HepG2 (cell line): ENCODE results near the gene NCLN. TPM values are rescaled to one million over a fixed set of nuclear protein-coding genes. Genes with fewer than 3 reads are reported as not detected.

Source experiments
- ATAC-seq: fragments of 200-7000 bp; cut with Tn5 transposase; 3 replicates; pipeline ENCODE4 v1.9.1; 2020; ENCODE audit warnings: mild to moderate bottlenecking, moderate library complexity
- BruUV-seq: library from RNA; stranded (reverse); fragments of 400-500 nt; replicated peaks from 2 replicates; lab custom pipeline; 2021; lab: Mats Ljungman, UMichigan
- CTCF ChIA-PET: fragments of 300-600 bp; formaldehyde crosslinking; extraction: SDS; loops from one replicate; lab custom pipeline; 2021; ENCODE audit warnings: low total read pairs, inconsistent platforms, low intra/inter-chr PET ratio; lab: Yijun Ruan, JAX
- POLR2A ChIA-PET: fragments of 350-600 bp; sonication (Branson Sonifier 250); formaldehyde crosslinking; loops from one replicate; lab custom pipeline; 2020; ENCODE audit warnings: antibody characterized with exemption, inconsistent platforms; lab: Yijun Ruan, JAX
- DNase-seq: peaks from one replicate; pipeline ENCODE4 v3.0.0-alpha.2; 2015; ENCODE audit warnings: low spot score
- FAIRE-seq: peaks from 3 replicates; lab custom pipeline; 2011; peaks lifted over from hg19 to GRCh38; lab: Jason Lieb, UNC
- H2AFZ ChIP-seq: one replicate; pipeline ENCODE4 v1.6.1; 2011; ENCODE audit warnings: low read length, inconsistent platforms
- H3K27ac ChIP-seq: fragments of 300-600 bp; 3 replicates; pipeline ENCODE4 v1.8.0; 2011; ENCODE audit warnings: mixed run types, mild to moderate bottlenecking, mixed read lengths, low read length, inconsistent platforms; ENCODE audit not compliant: insufficient read depth; ENCODE audit errors: extremely low read length
- H3K27me3 ChIP-seq, 2 experiments: fragments of 200-600 bp in 1 of 2; 2 replicates in 1 of 2; 3 replicates in 1 of 2; pipeline versions ENCODE4 v1.6.0 to v1.8.0; 2011; ENCODE audit warnings: low read length in 2 of 2, mild to moderate bottlenecking in 2 of 2, moderate library complexity in 2 of 2, inconsistent platforms in 1 of 2; ENCODE audit not compliant: insufficient read depth in 2 of 2, control insufficient read depth in 1 of 2
- H3K36me3 ChIP-seq, 2 experiments: fragments of 200-600 bp in 1 of 2; replicated peaks in 1 of 2; 2 replicates in 1 of 2; 3 replicates in 1 of 2; pipeline versions ENCODE4 v1.5.1 to v1.8.0; 2011; ENCODE audit warnings: low read length in 2 of 2, inconsistent platforms in 1 of 2; ENCODE audit not compliant: insufficient read depth in 2 of 2, control insufficient read depth in 1 of 2
- H3K4me1 ChIP-seq: 2 replicates; pipeline ENCODE4 v1.5.1; 2012; ENCODE audit warnings: low read length, inconsistent platforms; ENCODE audit not compliant: insufficient read depth
- H3K4me2 ChIP-seq: 2 replicates; pipeline ENCODE4 v1.6.0; 2011; ENCODE audit warnings: low read depth, low read length, inconsistent platforms
- H3K4me3 ChIP-seq, 3 experiments: fragments of 200-600 bp in 1 of 3; sonication (generic), shearing (Covaris generic) in 1 of 3; replicated peaks in 1 of 3; 2 replicates each; pipeline ENCODE4 v1.5.1; 2011 to 2016; ENCODE audit warnings: low read length in 3 of 3, inconsistent platforms in 2 of 3, low read depth in 2 of 3, mild to moderate bottlenecking in 2 of 3, control low read depth in 1 of 3, mixed read lengths in 1 of 3; ENCODE audit not compliant: insufficient read depth in 1 of 3
- H3K79me2 ChIP-seq: one replicate; pipeline ENCODE4 v1.6.1; 2011; ENCODE audit warnings: low read length, inconsistent platforms; ENCODE audit not compliant: insufficient read depth
- H3K9ac ChIP-seq: 2 replicates; pipeline ENCODE4 v1.6.0; 2011; ENCODE audit warnings: mild to moderate bottlenecking, low read depth, low read length, inconsistent platforms; ENCODE audit not compliant: insufficient read depth
- H3K9me3 ChIP-seq: 2 replicates; pipeline ENCODE4 v1.5.1; 2012; ENCODE audit warnings: mild to moderate bottlenecking, low read length
- H4K20me1 ChIP-seq: 2 replicates; pipeline ENCODE4 v1.6.0; 2011; ENCODE audit warnings: inconsistent platforms, mild to moderate bottlenecking, low read length, moderate library complexity; ENCODE audit not compliant: insufficient read depth
- ATF3 ChIP-seq: sonication (generic); formaldehyde crosslinking; IDR thresholded peaks from 2 replicates; pipeline ENCODE4 v1.4.0; 2020; ENCODE audit warnings: missing genetic modification reagents
- KDM2A ChIP-seq: sonication (generic); formaldehyde crosslinking; IDR thresholded peaks from 2 replicates; pipeline ENCODE4 v1.4.0; 2020; ENCODE audit warnings: low read depth, missing genetic modification reagents, borderline replicate concordance
- MTA1 ChIP-seq: sonication (generic); formaldehyde crosslinking; IDR thresholded peaks from 2 replicates; pipeline ENCODE4 v1.4.0; 2020; ENCODE audit warnings: missing genetic modification reagents, mild to moderate bottlenecking, borderline replicate concordance
- MTF2 ChIP-seq: sonication (generic); formaldehyde crosslinking; IDR thresholded peaks from 2 replicates; pipeline ENCODE4 v1.5.0; 2020; ENCODE audit warnings: missing genetic modification reagents, borderline replicate concordance
- PAX8 ChIP-seq: sonication (generic); formaldehyde crosslinking; IDR thresholded peaks from 2 replicates; pipeline ENCODE4 v1.8.0; 2022; ENCODE audit warnings: mild to moderate bottlenecking, missing genetic modification reagents, borderline replicate concordance
- PRMT3 ChIP-seq: sonication (generic); formaldehyde crosslinking; IDR thresholded peaks from 2 replicates; pipeline ENCODE4 v1.8.1; 2022; ENCODE audit warnings: low read depth, mild to moderate bottlenecking, moderate library complexity, missing genetic modification reagents, borderline replicate concordance
- RXRA ChIP-seq: sonication (generic); formaldehyde crosslinking; IDR thresholded peaks from 2 replicates; pipeline ENCODE4 v1.5.1; 2020; ENCODE audit warnings: missing genetic modification reagents
- SCMH1 ChIP-seq: sonication (generic); formaldehyde crosslinking; IDR thresholded peaks from 2 replicates; pipeline ENCODE4 v1.9.0; 2021; ENCODE audit warnings: missing genetic modification reagents, mild to moderate bottlenecking, borderline replicate concordance
- SETDB1 ChIP-seq: sonication (generic); formaldehyde crosslinking; IDR thresholded peaks from 2 replicates; pipeline ENCODE4 v1.5.1; 2020; ENCODE audit warnings: missing genetic modification reagents, mild to moderate bottlenecking, borderline replicate concordance
- USF2 ChIP-seq, 2 experiments: sonication (generic) in 1 of 2; formaldehyde crosslinking in 1 of 2; IDR thresholded peaks; 2 replicates each; pipeline versions ENCODE4 v1.5.1 to v1.6.1; 2011 to 2020; ENCODE audit warnings: borderline replicate concordance in 1 of 2, low read depth in 1 of 2, low read length in 1 of 2, mild to moderate bottlenecking in 1 of 2, missing genetic modification reagents in 1 of 2, moderate library complexity in 1 of 2
- ZC3H13 ChIP-seq: sonication (generic); formaldehyde crosslinking; IDR thresholded peaks from 2 replicates; pipeline ENCODE4 v1.8.1; 2023; ENCODE audit warnings: mild to moderate bottlenecking, missing genetic modification reagents, moderate library complexity
- ZNF280B ChIP-seq: sonication (generic); formaldehyde crosslinking; IDR thresholded peaks from 2 replicates; pipeline ENCODE4 v1.5.0; 2020; ENCODE audit warnings: missing genetic modification reagents, mild to moderate bottlenecking, borderline replicate concordance
- WGBS: methylation state at CpG from one replicate; pipeline ENCODE4 v1.1.6; 2017; ENCODE audit warnings: low lambda C conversion rate; 5-methylcytosine and 5-hydroxymethylcytosine counted together
- in situ Hi-C: cut with HindIII; loops from 2 replicates; pipeline ENCODE4 v1.10.0; 2017; ENCODE audit warnings: low pct_unique_long_range_greater_than_20kb; ENCODE audit not compliant: extremely low pct_ligation_motif_present
- intact Hi-C: fragments of 100-400 bp; cut with micrococcal nuclease; formaldehyde crosslinking; loops from one replicate; pipeline ENCODE4 v1.10.0; 2022; ENCODE audit not compliant: unreplicated experiment
- polyA plus RNA-seq, 8 experiments: library from polyadenylated mRNA; depleted of rRNA in 3 of 8; stranded (reverse) in 7 of 8; unstranded in 1 of 8; fragments of >200 nt; fragmentation: Illumina TruSeq in 4 of 8; extraction: Trizol in 4 of 8; gene quantifications; 2 replicates each; pipeline versions ENCODE4 v1.2.1 to v1.2.3, GENCODE V29; 2011 to 2016; ENCODE audit warnings: low read depth in 4 of 8, missing spikeins in 1 of 8, mixed read lengths in 1 of 8; ENCODE audit not compliant: insufficient read depth in 1 of 8
- total RNA-seq, 5 experiments: library from RNA; depleted of rRNA; stranded (reverse); fragments of >200 nt; fragmentation: Illumina TruSeq; extraction: Trizol; gene quantifications; 2 replicates each; pipeline ENCODE4 v1.2.3, GENCODE V29; 2016; ENCODE audit warnings: low read depth in 1 of 5
- TF ChIP-seq, protein P1 (sequence below): sonication (generic); formaldehyde crosslinking; IDR thresholded peaks from 2 replicates; pipeline ENCODE4 v1.4.0; 2020; ENCODE audit warnings: mild to moderate bottlenecking, missing genetic modification reagents, borderline replicate concordance
- TF ChIP-seq, protein P2 (sequence below): sonication (generic); formaldehyde crosslinking; IDR thresholded peaks from 2 replicates; pipeline ENCODE4 v1.4.0; 2020; ENCODE audit warnings: missing genetic modification reagents

Gene NCLN
- total and polyA plus RNA-seq, 2 of the 13 experiments (the other 11 are each of a cell fraction or from before 2014, with no cell fraction given): 42.6 to 56.0 TPM

GRCh38 chr19:3225169-3225485, 39.4 kb downstream of the NCLN start:
- FAIRE-seq: no peak
- TF ChIP-seq ATF3 (CRISPR knock-in tag) (no peak), KDM2A (CRISPR knock-in tag) (no peak), MTF2 (no peak), MTA1 (no peak), ZC3H13 (CRISPR knock-in tag) (no peak), PRMT3 (CRISPR knock-in tag) (no peak), SCMH1 (no peak), RXRA (no peak), SETDB1 (no peak), PAX8 (no peak), USF2 (IDR thresholded peaks at IDR 0.05; ENCODE audit: low read depth, low read length) (no peak), USF2 (CRISPR knock-in tag; IDR thresholded peaks at IDR 0.05; ENCODE audit: borderline replicate concordance) (no peak), ZNF280B (CRISPR knock-in tag) (no peak)
- TF ChIP-seq, protein P1, sequence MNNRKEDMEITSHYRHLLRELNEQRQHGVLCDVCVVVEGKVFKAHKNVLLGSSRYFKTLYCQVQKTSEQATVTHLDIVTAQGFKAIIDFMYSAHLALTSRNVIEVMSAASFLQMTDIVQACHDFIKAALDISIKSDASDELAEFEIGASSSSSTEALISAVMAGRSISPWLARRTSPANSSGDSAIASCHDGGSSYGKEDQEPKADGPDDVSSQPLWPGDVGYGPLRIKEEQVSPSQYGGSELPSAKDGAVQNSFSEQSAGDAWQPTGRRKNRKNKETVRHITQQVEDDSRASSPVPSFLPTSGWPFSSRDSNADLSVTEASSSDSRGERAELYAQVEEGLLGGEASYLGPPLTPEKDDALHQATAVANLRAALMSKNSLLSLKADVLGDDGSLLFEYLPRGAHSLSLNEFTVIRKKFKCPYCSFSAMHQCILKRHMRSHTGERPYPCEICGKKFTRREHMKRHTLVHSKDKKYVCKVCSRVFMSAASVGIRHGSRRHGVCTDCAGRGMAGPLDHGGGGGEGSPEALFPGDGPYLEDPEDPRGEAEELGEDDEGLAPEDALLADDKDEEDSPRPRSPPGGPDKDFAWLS: no peak
- TF ChIP-seq, protein P2, sequence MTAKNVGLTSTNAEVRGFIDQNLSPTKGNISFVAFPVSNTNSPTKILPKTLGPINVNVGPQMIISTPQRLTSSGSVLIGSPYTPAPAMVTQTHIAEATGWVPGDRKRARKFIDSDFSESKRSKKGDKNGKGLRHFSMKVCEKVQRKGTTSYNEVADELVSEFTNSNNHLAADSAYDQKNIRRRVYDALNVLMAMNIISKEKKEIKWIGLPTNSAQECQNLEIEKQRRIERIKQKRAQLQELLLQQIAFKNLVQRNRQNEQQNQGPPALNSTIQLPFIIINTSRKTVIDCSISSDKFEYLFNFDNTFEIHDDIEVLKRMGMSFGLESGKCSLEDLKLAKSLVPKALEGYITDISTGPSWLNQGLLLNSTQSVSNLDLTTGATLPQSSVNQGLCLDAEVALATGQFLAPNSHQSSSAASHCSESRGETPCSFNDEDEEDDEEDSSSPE: no peak
- TF ChIP-seq, all 625 proteins: peak for 0
- no peak for DNase-seq
- no peak overlapping the region for H3K27ac ChIP-seq
- ChIA-PET CTCF (no interaction called here), POLR2A (no interaction called here)
- peaks cover 2 to 40% of the 10 kb centered on the region in 2 experiments; a peak in 4 of 5 replicates for H3K27me3 ChIP-seq
- no peak overlapping the region for H2AFZ ChIP-seq
- no peak for ATAC-seq
- no peak overlapping the region for H3K9ac ChIP-seq
- intact Hi-C loops: no loop called here
- BruUV-seq: no TSS peak
- no peaks in the 10 kb centered on the region for H3K79me2 ChIP-seq
- H4K20me1 ChIP-seq: peaks cover 4% of the 10 kb centered on the region; the same call in 1 of the 2 replicates
- no peaks in the 10 kb centered on the region for H3K4me1 ChIP-seq
- 9% methylated on average over 9 of the region's 9 CpGs for WGBS
- in situ Hi-C loops: no loop called here
- H3K36me3 ChIP-seq: no peaks in the 10 kb centered on the region
- no peaks in the 10 kb centered on the region for H3K9me3 ChIP-seq
- no peak overlapping the region for H3K4me2 ChIP-seq
- H3K4me3 ChIP-seq: no peak overlapping the region
